ENCODE results near the gene LAMB4. TPM values are rescaled to one million over a fixed set of nuclear protein-coding genes. Genes with fewer than 3 reads are reported as not detected.

LAMB4 gene
- polyA plus RNA-seq, 1 donor: 4.3 TPM

DNA sequence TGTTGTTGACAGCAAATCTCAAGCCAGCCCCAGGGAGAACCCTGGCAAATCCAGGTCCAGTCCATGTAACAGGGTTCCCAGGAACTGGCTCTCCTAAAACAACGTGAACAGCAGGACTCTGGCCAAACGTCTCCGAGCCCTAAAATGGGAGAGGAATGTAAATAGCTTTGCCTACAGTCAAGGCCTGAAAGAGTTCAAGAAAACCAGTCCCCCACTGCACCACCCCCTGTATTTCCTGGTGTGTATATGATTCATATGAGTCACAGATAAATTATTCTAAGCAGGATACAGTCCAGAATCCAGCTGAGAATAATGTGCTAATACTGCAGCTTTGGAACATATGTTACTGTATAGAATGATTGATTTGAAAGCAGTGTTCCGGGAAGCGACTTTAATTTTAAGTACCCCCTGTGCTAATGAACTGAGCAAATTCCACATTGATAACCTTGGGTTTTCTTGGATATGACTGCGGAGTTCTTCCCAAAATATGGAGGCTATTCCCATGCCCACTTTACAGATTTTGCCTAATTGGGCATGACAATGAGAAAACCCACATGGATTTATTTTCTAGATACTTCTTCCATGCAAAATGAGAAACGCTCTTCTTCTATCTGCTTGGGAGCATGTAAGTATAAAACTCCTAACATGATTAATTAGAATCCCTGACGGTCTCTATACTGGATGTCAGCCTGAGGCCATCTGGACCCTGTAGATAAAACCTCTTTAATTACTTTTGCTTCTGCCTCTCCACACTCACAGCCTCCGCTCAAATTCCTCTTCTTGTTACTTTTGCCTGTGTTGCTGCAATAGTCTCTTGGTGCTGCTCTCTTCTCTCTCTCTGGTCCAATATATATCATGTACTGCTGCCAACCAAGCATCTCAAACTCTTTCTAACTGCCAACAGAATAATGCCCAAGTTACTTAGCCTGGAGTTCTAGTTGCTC lies 50.2 kb downstream of the LAMB4 start:
- no peak for DNase-seq

DNA sequence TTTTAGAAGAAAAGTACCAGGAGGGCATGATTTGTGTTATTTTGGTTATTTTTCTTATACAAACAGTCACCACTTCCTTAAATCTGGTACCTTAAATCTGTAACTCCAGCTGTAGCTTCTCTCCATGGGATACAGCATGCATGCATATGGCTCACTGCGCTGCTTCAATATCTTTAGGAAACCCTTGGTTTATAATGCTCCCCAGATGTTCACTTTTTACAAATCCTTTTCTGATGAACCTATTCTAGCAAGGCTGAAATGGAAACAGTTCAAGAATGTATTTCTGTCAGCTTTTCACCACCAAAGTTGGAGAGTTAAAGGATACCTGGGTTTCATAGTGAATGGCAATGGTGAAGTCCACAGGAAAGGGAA lies 50.9 kb downstream of the LAMB4 start:
- no peak for DNase-seq

DNA sequence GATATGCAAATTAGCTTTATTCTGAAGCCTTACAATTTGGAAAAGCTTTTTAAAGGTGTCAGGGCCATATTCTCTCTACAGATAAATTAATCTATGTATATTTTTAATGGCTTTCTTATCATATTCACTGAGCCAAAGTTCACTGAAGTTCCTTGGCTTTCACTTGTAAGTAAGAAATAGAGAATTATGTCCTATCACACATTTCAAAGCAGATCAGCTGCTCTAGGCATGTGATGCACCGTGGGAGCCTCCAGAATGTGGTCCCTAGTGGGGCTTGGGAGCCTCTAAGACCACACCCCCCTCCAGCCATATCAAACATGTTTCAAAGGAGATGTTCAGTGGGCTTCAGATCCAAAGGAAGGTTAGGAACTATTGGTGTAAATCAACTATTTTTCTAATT lies 51.5 kb downstream of the LAMB4 start:
- DNase-seq: no peak

DNA sequence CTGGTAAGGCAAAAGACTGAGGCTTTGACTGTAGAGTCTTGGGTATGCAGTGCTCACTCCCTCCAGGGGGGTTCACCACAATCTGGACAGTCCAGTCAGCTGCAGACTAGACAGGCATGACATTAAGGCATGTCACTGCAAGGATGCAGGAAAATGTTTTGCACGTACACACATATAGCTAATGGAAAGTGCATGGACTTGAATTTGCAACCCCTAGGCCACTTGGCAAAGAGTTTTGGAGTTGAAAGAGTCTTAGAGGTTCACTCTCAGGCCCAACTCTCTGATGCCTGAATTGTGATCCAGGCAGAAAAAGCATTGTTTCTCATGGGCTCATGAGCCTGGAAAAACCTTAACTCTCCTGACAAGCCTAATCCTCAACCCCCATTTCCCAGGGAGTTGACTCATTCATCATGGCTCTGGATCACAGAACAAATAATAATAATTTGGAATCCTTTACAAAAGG lies 51.9 kb downstream of the LAMB4 start:
- DNase-seq: no peak

DNA sequence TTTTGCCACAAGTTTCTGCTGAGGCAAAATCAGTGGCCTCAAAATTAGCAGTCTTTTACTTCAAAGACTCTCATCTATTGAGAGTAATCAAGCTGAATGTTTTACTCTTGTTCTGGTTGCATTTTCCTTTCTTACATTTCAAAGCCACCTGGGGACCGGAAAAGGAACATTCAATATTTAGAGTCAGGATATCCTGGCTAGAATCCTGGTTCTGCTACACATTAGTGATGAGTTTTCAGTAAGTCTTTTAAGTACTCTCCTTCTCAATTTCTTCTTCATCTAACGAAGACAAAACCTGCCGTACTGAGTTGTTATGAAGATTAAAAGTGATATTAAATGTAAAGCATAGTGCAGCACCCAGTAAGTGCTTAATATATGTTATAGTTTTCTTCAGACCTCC lies 52.5 kb downstream of the LAMB4 start:
- no peak for DNase-seq

DNA sequence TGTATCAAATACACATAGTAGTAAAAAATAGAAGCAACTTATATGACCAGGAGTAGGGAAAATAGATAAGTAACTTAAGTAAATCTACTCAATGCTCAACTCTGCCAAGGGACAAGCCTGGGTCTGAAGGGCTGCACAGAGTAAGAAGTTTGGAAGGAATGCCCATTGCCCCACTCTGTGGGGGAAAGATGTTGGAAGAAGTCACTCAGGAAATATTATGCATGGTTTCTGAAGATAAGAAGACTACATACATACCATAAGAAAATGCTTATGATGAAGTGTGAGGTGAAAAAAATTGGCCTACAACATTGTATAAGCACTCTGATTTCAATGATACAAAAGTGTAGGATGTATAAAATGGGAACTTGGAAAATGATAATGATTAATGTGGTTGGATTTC lies 54.0 kb downstream of the LAMB4 start:
- DNase-seq: no peak

DNA sequence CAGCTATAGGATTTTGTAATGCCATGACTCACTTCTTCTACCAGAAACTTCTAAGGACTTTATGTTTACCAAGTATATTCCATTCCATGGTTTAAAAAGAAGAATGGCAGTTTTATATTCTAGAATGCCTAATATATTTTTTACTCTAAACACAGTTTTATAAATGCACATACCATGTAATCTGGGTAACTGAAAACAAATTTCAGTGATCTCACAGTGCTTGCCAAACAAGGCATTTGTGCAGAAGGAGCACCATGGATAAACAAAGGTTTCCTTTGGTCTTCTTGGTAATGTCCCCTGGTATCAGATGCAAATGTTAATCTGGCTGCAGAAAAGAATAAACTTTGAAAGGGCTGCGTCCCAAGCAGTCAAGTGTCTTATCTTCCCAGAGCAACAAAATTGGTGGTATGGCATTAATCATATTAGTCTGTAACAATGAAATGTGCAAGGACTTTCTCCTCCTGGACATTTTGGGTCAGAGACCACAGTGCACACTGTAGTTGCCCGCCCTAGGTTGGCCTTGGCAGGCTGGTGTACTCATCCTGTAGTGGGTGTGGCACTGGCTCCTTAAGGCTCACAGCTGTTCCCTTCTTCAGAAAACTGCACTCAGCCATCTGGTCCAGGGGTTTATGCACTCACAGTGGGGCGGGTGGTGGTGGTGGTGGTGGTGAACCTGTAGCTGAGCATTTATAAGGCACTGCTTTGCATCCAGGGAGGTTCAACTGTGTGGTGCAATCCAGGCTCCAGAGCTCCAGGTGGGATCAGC lies 56.7 kb downstream of the LAMB4 start:
- no peak for DNase-seq

DNA sequence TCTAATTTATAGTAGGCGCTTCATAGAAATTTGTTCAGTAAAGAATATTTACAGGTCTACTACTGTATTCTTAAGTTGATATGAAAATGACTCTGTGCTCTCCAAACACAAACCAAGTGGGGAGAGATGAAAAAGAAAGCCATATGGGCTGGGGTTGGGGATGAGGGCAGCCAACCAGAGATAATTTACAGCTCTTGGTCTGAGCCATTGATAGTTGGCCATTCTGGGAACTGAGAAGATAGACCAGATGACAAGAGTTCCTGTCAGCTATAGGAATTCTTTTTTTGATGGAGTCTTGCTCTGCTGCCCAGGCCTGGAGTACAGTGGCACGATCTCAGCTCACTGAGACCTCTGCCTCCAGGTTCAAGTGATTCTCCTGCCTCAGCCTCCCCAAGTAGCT lies 57.4 kb downstream of the LAMB4 start:
- DNase-seq: no peak

DNA sequence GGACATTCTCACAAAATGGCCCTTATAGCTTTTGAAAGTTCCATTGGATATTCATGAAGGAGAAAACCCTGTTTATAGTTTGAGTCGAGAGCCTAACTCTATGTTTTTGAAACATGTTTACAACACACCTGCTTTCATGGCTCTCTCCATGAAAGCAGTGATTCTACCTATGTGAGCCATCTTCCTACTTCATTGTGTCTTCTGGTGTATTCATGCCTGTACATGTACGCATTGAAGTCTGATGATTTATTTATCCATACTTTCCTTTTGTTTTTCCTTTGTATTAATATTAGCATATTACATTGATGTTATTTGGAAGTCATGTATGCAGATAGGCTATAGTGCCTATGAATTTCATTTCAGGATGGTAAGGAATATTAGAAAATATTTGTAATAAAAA lies 58.0 kb downstream of the LAMB4 start:
- DNase-seq: no peak

DNA sequence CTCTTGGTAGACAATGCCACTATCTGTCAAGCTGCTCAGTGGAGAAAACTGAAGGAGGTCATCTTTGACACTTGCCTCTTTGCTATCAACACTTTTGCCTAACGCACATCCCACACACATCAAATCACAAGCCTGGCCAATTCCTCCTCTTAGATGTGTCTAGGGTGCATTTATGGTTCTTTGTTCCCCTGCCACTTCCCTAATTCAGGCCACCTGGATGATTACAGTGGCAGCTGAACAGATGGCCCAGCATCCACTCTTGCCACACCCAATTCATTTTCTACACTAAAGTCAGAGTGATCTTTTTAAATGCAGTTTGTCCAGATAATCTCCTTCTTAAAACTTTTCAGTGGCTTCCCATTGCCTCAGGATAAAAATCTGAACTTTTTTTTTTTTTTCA lies 58.6 kb downstream of the LAMB4 start:
- no peak for DNase-seq

DNA sequence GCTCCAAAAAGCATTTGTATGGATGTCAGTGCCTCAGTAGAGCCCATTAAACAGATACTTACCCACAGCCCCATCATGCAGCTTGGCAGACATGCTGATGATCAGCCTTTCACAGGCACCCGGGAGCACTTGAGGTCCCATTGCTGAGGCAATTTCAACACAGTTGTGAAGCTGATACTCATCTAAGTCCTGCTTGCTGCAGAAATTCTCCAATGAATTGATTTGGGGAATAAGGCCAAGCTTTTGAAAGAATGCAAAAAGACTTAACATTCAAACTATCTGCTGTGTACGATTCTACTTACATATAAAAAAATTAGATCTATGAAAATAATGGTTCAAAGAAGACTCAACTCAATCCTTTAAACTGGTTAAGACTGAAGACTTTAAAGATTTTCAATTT lies 60.5 kb downstream of the LAMB4 start:
- DNase-seq: no peak

DNA sequence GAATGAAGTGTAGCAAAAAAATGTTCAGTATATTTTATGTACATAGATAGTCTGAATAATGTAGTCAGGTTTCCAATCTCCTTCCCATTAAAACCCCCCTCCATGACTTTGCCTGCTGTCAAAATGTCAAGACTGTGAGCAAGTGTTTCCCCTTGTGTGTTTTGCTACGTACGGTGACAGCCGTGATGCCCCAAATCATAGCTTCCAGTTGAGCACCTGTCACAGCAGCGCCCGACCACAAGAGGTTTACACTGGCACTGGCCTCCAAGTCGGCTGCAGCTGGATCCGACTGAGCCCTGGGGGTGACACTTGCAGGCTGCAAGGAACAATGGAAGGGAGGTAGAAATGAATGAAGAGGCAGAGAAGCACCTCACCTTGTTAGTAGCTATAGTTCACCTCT lies 62.3 kb downstream of the LAMB4 start:
- DNase-seq: no peak

DNA sequence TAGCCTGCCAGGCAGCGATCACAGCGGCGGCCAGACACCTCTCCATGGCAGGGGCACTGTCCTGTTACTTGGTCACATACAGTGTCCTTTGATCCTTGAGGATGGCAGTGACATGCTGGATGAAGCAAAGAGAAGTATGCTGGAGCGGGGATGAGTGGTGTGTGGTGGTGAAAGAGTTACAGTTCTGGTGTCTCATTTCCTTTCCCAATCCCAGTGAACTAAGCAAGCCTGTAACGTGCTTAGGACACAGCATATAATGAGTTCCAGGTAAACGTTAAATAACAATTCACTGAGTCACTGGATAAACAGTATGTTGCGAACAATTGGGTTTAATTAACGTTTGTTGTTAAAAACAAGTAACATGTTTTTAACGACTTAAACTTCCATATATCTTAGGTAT lies 63.7 kb downstream of the LAMB4 start:
- no peak for DNase-seq

DNA sequence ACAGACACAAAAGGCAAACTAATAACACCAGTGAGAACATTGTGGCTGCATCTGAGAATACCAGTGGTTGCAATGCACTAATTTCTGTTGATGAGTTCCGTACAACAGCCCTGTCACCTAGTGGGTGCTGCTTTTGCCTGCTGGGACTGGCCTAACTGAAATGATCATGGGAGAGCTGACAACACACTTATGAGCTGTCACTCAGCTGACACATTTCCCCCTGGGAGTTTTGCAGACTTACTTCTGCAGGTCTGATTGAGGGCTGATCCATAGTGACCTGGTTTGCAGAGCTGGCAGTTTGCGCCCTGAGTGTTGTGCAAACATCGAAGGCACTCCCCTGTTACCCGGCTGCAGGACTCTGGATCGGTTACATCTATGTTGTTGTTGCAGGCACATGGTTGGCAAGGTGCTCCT lies 66.6 kb downstream of the LAMB4 start:
- DNase-seq: no peak

DNA sequence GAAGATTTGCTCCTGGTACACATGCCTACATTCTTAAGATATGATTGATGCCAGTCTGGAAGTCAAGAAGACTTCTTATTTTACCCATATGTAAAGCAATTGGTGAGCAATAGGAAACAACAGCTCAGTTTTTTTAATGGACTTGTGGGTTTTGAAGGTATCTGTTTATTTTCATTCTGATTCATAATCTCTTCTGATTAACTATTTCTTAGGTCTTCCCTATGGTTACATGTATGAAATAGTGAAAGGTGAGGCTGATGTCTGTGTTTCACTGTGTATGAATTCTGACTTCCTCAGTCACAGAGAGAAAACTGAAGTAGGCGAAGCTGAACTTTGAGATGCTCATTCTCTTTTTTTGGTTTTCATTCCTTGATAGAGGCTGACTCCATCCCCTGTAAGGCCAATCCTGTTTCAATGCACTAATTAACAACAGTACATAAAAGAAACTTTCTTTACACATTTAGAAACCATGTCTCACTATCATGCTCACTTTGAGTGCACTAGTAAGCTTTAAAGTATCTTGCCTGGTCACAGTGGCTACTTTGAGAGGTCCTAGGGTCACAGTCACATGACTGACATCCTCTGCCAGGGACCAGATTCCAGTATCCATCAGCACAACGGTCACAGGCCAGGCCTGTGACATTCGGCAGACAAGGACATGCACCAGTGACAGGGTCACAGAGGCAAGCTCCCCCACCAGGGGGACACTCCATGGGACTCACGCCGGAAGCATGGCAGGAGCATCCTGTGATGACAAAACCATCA lies 67.7 kb downstream of the LAMB4 start:
- DNase-seq: no peak

DNA sequence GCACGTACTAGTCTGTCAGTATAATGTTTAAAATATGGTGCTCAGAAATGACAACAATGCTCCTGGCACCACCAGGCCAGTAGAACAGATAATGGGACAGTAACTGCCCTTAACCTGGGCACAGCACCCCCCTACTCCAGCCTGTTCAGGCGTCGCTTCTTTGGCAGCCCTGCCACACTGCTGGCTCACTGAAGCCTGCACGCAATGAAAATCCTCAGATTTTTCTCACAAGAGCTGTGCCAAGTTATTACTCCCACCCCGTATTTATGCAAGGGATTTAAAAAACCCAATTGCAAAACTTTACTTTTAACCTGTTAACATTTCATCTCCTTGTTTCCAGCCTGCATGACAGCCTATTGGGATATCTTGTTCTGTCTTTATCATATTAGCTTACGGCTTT lies 70.6 kb downstream of the LAMB4 start:
- DNase-seq: no peak

DNA sequence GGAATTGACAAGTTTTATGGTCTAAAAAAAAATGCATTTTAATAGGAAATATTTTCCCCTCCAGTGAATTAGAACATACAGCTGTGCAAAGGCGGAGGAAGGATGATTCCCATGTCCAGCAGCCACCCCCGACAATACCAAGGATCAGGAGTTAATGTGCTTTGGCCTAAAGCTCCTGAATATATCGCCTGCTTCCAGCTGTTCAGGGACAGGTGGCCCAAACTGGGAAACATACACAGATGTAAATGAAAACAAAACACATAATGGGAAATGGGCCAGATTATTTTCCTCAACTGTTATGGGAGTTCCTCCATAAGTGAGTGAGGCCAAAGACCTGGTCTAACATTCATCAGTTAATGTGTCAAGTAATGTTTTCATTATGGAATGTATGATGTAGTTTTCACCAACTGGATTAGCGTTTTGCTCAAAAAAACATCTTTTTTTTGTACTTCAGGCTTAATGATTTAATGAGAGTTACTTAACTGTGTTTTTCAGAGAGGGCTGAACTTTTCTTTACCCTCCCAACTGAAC lies 72.1 kb downstream of the LAMB4 start:
- peak; percentile 72 for DNase-seq

DNA sequence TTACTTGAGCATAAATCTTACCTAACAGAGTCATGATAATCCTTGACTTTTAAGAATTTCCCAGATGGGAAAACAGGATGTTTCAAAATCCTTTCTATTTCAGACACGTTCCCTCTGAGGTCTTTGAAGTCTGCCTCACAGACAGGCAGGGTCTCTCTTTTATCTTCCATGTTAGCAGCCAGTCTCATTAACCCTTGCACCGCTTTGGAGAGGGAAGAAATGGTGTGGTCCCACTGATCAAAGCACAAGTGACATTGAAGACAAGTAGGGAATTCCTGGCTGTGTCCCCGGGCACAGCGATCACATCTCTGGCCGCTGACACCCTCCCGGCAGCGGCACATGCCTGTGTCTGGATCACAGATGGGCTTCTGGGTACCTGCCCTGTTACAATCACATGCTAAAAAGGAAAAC lies 74.5 kb downstream of the LAMB4 start:
- no peak for DNase-seq

DNA sequence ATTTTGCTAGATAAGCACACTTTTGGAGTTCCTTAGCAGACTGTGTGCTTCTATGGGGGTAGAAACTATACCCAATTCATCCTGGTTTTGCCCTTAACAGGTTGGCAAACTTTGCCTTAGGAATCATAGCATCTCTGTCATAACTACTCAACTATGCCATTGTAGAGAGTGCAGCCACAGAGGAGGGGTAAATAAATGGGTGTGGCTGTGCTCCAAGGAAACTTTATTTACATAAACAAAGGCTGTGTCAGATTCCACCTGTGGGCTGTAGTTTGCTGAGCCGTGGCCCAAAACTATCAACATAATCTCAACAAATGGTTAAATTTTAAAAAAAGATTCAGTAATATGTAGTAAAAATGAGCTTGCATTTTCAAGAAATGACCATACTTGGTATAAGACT lies 75.6 kb downstream of the LAMB4 start:
- DNase-seq: no peak

DNA sequence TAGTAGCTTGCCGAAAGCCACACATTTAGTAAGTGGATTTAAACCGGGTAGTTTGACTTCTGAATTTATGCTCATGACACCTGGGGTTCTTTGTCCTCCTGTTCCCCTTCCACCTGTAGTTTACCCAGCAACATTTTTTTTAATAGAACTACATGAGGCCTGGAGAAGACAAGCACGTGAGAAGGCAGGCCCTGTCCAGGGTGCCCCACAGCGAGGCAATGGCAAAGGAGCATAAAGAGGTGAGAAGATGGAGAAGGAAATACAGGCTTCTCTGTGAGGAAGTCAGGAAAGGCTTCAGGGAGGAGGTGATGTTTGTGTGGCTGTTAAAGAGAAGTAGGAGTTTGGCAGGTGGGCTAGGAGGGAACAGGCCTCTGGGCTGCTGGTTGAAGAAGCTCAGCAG lies 76.9 kb downstream of the LAMB4 start:
- DNase-seq: no peak

DNA sequence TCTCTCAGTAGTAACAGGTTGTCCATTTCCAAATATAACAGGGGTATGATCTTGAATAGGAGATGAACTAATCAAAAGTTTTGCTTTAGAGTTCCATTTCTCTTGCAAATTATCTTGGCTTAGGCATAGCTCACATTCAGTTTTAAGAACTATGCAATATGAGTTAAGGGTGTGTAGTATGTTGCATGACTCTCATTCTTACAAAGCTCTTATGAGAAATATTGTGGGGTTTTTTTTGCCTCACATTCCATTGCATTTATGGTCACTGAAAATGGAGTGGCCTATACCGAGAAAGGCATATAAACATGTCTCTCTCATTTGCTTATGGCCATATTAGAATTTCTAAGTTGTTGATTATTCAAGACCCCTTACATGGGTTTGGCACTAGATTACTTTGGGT lies 78.7 kb downstream of the LAMB4 start:
- DNase-seq: no peak

DNA sequence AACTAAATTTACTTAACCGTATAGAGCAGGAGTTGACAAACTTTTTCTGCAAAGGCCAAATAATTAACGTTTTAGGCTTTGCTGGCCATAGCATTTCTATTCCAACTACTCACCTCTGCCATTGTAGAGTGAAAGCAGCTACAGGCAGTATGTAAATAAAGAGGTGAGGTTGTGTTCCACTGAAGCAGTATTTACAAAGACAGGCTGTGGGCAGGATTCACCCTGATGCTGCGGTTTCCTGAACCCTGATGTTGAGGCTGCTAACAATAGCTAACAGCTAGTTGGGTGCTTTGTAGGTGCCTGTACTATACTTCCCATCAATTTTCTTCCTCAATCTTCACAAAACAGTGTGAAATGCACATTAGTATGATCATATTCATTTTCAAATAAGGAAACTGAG lies 80.2 kb downstream of the LAMB4 start:
- no peak for DNase-seq

Measured in left kidney (tissue), 2 donors.